GM18858 (cell line): ENCODE results near the gene CNTN1.

Experiments
- ATAC-seq: cut with Tn5 transposase; IDR thresholded peaks from one replicate; pipeline ENCODE4 v1.9.1; 2021; ENCODE audit not compliant: unreplicated experiment

The CNTN1 gene

DNA sequence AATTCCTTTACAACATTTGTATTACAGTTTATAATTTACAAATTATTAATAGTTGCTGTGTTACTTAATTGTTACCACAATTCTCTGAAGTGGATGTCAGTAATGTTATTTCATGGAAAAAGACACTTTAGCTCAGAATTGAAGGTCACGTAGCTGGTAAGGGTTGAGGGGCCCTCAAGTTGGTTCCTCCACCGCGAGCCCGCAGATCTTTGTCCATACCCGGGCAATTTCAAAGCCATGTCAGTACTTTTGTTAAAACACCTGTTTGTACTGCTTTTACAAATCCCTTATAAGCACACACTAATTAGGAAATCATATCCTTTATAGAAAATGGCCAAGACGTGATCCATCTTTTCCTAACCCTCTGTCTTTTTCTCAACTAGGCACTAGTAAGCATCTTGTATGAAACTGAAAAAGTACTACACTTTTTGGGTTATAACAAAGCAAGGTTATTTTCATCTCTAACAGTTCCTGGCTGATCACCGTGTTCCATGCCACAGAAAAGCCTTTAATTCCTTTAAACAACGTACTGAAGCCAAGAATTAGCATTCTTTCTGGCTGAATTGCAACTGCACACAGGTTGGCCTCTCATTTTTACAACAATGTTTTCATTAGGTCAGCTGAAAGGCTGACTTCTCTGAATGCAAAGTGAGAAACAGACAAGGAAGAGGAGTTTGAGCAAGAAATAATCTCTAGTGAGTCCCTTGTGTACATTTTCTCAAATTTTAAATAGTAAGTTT is 76.1 kb downstream of the CNTN1 start:
- ATAC-seq: no peak

DNA sequence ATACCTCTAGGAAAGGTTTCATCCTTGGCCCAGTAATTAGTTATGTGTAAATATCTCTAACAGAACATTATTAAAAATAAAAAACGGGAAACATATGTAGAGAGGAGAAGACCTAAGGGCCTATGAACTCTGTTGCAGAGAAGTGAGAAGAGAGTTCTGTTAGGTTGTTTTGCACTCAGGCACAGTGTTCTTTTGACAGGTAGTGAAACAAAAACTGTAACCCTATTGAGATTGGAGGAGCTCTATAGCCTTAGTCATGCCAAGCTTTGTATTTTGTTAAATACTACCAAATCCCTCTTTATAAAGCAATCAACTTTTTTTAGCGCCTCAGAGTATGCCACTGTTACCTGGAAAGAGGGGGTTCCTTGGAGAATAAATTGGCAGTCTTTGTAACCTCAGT is 77.6 kb downstream of the CNTN1 start:
- ATAC-seq: no peak

- no peak for ATAC-seq
Observed at GRCh38 chr12:40770781-40771180, 78.5 kb downstream of the CNTN1 start.

DNA sequence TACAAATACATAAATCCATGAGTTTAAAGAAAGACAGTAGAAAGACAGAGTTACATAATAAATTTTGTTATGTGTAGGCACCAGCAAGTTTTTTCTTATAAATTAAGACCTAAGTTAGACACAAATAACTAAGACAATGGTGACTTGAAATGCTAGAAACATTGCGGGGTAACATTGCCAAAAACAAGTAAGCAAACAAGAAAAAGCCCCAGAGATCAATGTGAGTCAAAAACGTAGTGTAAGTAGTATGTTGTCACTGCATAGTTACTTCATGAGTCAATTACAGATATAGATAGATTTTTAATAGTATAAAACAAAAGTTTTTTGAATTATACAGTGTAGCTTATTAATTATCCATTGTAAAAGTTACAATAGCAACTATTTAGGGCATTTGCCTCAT is 83.4 kb downstream of the CNTN1 start:
- no peak for ATAC-seq

DNA sequence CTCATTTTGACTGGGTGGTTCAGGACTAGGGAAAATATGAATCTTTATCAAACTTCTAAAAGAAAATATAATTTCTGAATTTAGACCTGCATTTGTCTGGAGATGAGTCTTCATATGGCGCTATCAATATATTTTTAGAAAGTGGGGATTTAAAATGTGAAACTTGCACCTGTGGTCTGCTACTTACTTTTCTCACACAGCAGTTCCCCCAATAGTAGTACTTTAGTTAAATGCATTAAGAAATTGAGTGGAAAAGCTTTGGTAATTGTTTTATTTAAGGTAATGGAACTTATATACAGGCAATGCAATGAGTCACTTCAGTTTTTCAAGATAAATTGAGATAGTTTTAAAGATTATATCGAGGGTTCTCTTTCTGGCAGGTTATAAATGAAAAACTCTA is 91.9 kb downstream of the CNTN1 start:
- ATAC-seq: no peak

GRCh38 chr12:40788276-40788675 is 96.0 kb downstream of the CNTN1 start:
- ATAC-seq: no peak

GRCh38 chr12:40792792-40793386 is 100.7 kb downstream of the CNTN1 start:
- no peak for ATAC-seq

DNA sequence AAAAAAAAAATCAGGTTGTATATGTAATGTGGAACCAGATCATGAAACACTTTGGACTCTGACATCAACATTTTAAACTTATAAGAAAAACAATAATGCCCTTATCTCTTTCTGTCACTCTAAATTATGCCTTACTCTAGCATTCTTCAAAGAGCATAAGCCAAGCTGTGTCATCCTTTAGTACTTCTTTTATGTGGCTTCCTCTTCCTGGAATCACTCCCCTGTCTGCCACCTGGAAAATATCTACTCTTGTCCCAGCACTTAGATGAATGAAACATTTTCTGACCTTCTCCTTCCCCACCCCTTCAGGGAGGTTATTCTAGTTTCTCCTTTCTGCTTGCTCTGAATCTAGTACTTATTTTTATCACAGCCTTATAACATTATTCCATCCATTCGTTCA is 101.2 kb downstream of the CNTN1 start:
- ATAC-seq: no peak

GRCh38 chr12:40794087-40794486 is 101.8 kb downstream of the CNTN1 start:
- ATAC-seq: no peak

- ATAC-seq: no peak
Observed at GRCh38 chr12:40801082-40801481, 108.8 kb downstream of the CNTN1 start.

DNA sequence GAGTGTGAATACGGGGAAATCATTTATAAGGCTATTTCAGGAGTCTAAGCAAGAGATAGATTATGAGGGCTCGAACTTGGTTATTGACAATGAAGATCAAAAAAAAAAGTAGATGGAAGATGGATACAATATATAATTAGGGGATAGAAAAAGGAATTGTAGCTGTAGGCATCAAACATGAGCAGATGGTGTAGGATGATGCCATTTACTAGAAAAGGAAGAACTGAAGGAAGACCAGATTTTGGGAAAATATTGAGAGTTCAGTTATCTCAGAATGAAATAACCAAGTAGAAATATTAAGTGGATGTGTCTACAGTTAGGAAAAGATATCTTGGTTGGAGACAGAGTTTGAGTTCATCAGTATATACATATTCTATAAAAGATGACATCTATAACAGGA is 109.6 kb downstream of the CNTN1 start:
- ATAC-seq: no peak

DNA sequence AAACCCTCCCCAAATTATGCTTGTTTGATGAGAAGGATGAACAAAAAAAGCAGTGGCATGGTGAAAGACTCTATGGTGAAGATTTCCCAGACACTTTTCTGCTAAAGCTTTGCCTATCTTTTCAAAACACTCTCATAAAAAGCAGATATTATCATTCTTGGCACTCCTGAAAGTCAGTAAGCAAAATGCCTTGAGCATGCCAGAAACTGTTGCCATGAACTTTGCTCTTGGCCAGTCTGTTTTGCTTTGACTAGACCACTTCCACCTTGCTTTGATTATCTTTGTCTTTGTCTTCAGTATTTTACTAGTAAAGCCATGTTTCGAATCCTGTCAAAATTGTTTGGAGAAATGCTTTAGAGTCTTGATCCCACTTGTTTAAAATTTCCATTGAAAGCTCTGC is 110.4 kb downstream of the CNTN1 start:
- ATAC-seq: no peak

DNA sequence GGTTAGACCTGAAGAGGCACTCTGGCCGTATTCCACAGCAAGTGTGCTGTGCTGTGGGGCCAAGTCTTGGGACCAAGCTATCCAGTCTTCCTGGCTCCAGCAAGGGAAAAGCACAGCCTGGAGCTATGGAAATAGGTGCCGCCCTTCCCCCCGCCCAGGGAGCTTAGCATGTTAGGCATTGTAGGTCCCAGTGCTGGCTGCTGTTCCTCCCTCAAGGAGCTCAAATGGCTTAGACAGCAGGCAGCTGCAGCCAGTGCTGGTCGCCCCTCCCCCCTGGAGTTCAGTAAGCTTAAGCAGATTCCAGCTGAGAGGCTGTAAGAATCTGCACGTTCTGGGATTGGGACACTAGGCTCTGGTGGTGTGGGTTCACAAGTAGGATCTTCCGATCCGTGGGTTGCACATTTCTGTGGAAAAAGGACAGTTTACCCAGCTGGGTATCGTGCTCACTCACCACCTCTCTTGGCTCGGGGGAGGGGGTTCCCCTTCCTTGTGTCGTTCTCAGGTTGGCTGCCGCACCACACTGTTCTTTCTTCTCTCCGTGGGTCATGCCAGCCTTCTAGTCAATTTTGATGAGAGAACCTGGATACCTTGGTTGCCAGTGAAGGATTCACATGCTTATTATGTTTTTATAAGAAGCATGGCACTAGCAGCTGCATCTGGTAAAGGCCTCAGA is 127.3 kb downstream of the CNTN1 start:
- no peak for ATAC-seq

GRCh38 chr12:40820794-40821484 is 128.7 kb downstream of the CNTN1 start:
- no peak for ATAC-seq

GRCh38 chr12:40825156-40825555 is 132.9 kb downstream of the CNTN1 start:
- no peak for ATAC-seq

GRCh38 chr12:40827683-40828592 is 135.7 kb downstream of the CNTN1 start:
- no peak for ATAC-seq

DNA sequence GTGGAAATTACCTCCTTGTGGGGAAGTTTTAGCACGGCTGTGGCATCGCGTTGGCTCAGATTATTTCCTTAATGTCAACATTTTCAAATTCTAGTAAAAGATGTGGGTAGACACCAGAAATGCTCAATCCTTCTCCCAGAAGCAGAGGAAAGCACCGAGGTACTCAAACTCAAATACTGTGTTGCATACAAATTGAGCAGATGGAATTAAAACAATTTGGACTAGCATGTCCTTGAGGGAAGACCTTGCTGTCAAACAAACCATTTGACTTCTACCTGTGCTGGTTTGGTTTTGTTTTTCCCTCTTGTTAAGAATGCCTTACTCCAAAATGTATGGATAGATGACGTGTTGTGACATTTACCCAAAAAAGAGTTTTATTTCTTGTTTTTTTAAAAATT is 136.4 kb downstream of the CNTN1 start:
- no peak for ATAC-seq

- no peak for ATAC-seq
Observed at GRCh38 chr12:40829738-40830144, 137.5 kb downstream of the CNTN1 start.

DNA sequence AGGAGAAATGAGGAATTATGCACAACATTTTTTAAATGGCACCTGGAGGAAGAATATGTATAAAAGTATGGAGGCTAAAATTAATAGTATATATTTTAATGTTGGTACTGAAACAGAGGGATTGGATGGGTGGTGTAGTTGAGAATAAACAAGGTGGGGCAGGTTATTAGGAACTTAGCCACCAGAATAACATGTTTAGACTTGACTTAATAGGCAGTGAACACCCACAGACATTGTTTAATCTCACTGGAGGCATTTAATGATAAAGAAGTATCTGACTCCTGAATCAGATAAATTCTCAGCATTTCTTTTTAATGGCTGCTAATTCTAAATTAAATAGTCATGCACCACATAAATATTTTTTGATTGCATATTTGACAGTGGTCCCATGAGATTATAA is 139.7 kb downstream of the CNTN1 start:
- ATAC-seq: no peak

GRCh38 chr12:40832668-40833067 is 140.4 kb downstream of the CNTN1 start:
- ATAC-seq: no peak

- no peak for ATAC-seq
Observed at GRCh38 chr12:40833818-40834217, 141.6 kb downstream of the CNTN1 start.
